Endothelial cell of coronary artery (primary cell): ENCODE results near the gene IRAK2. TPM values are rescaled to one million over a fixed set of nuclear protein-coding genes. Genes with fewer than 3 reads are reported as not detected.

Source experiments
- total RNA-seq: library from RNA; depleted of rRNA; stranded (reverse); fragments of >200 nt; gene quantifications from 2 replicates; pipeline ENCODE4 v1.2.3, GENCODE V29; 2014

IRAK2 gene, protein sequence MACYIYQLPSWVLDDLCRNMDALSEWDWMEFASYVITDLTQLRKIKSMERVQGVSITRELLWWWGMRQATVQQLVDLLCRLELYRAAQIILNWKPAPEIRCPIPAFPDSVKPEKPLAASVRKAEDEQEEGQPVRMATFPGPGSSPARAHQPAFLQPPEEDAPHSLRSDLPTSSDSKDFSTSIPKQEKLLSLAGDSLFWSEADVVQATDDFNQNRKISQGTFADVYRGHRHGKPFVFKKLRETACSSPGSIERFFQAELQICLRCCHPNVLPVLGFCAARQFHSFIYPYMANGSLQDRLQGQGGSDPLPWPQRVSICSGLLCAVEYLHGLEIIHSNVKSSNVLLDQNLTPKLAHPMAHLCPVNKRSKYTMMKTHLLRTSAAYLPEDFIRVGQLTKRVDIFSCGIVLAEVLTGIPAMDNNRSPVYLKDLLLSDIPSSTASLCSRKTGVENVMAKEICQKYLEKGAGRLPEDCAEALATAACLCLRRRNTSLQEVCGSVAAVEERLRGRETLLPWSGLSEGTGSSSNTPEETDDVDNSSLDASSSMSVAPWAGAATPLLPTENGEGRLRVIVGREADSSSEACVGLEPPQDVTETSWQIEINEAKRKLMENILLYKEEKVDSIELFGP
- 21.5 and 21.7 TPM in 2 replicates for total RNA-seq

DNA sequence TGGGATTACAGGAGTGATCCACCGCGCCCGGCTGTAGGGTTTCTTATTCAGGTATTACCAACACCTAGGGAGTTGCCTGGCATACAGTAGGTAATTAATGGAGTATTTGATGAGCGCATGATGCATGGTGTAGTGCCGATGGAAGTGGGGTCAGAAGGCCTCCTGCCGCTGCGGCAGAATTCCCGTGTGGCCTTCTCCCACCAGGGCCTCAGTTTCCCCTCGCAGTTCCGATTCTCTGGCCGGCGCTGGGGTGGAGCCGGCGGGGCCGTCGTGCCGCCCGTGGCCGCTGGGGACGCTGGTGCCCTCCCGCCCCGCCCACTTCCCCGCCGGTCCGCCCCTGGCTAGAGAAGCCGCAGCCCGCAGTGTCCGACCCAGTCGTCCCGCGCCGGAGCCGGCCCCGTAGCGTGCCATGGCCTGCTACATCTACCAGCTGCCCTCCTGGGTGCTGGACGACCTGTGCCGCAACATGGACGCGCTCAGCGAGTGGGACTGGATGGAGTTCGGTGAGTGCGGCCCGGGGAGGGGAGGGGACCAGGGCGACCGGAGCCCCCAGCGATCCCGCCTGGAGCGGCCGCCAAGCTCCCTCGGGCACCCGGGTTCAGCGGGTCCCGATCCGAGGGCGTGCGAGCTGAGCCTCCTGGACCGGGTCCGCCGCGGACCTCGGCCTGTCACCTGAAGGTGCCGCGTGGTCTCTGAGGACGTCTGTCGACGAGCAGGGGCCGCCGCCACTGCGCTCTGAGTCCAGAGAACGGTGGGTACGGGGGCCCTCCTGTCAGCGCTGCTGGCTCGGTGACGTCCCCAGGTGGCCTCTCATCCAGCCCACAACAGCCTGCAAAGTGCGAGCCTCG lies at the start of gene IRAK2:
TSS of gene IRAK2 (plus strand) at position 374 of the 848 bp plus-strand sequence. CDS start at position 410, 36 bp downstream.

DNA sequence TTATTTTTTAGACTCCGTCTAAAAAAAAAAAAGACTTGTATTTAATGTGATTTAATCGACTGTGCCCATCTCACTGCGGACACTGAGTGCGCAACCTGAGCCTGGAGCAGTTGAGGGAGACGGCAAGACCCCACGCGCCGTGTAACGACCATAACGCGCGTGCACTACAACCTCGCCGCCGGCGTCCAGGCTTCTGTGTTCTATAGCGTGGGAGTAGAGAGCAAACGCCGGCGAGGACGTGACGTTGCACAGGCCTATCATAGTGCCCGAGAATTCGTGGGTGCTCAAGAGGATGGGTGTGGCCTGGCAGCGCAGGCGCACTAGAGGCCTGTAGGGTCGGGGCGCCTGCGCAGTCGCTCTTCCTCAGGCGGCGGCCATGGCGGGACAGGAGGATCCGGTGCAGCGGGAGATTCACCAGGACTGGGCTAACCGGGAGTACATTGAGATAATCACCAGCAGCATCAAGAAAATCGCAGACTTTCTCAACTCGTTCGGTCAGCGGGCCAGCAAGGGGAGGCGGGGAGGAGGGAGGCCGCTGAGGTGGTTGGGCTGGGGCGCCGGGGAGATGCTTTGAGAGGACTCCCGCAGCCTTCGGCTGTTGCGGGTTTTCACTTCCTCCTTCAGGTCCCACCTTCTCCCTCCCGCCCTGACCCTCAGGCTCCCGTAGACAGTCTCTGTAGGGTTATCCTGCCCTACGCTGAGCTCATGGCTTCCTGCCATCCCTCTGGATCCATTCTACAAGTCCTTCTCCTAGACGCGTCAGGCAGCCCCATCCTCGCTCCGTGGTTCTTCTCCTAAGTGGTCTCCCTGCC lies 49.2 kb upstream of the IRAK2 start, which contains the start of gene BRK1:
TSS of gene BRK1 (plus strand) at position 350 of the 812 bp plus-strand sequence. CDS start at position 377, 27 bp downstream.

DNA sequence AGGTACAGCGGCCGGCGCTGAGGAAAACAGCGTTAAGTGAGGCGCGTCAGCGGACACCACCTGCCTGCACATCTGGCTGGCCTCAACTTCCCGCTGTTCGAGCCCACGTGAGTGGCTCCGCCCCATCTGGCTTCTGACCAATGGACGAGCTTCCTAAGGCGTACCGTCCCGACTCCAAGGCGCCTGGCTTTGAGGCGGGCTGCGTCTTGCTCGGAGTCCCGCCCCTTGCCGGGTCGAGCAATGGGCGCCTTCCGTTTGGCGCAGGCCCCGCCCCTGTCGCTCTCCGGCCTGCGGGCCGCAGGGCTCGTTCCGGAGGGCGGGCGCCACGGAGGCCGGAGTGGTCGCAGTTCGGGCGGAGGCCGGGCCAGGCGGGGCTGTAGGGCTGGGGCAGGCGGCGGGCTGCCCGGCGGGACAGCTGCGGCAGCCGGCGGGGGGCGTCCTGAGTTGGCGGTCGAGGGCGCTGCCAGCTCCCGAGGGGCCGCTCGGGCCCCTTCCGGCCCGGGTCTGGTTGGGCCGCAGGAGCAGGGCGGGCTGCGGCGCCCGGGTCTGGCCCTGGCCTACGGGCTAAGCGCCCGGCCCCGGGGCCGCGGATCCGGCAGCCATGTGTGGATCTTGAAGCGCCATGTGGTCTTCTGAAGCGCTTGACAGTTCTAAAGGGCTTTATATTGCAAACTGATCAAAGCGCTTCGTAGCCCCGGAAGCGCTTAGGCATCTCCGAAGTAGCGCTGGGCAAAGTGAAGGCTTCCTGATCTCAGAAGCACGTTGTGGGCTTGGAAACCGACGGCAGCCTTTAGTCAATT lies 83.7 kb downstream of the IRAK2 start, which contains the start of gene TATDN2:
TSS of gene TATDN2 (plus strand) at position 276 of the 800 bp plus-strand sequence. CDS start 742 bp downstream, outside the sequence.

GRCh38 chr3:10292505-10293419 lies 128.0 kb downstream of the IRAK2 start, which contains the start of gene GHRL:
Gene GHRL, minus strand, starts transcription at chr3:10292947. Its CDS starts 2,767 bp downstream, at chr3:10290180.

Other genes with a start within 250 kb of the IRAK2 start
- gene IL17RC, start 247.8 kb upstream of the IRAK2 start, total RNA-seq = 12.1 and 14.7 TPM in 2 replicates
- gene CRELD1, start 231.1 kb upstream of the IRAK2 start, total RNA-seq = 19.1 and 49.9 TPM in 2 replicates
- gene PRRT3, start 212.5 kb upstream of the IRAK2 start, total RNA-seq = 0.72 and 0.94 TPM in 2 replicates
- 48.8 and 48.9 TPM in 2 replicates for gene EMC3, start 178.1 kb upstream of the IRAK2 start, total RNA-seq
- gene FANCD2, start 138.5 kb upstream of the IRAK2 start, total RNA-seq = 8.7 and 20.7 TPM in 2 replicates
- not detected in 2 replicates for gene FANCD2OS, start 56.7 kb upstream of the IRAK2 start, total RNA-seq
- 108 and 151 TPM in 2 replicates for gene BRK1, start 49.2 kb upstream of the IRAK2 start, total RNA-seq
- 38.0 and 41.0 TPM in 2 replicates for gene VHL, start 23.1 kb upstream of the IRAK2 start, total RNA-seq
- gene TATDN2, start 83.5 kb downstream of the IRAK2 start, total RNA-seq = 11.5 and 13.6 TPM in 2 replicates
- 0.09 TPM in 1 of 2 replicates, not detected in the other for gene GHRL, start 128.0 kb downstream of the IRAK2 start, total RNA-seq
- gene SEC13, start 156.2 kb downstream of the IRAK2 start, total RNA-seq = 332 and 405 TPM in 2 replicates